ENCODE results near the gene ZNF444.

- TF ChIP-seq SP1 (IDR thresholded peaks at IDR 0.05) (no peak), CTCF (IDR thresholded peaks at IDR 0.05; ENCODE audit: low read depth, low read length, missing input control) (no peak), JUND (IDR thresholded peaks at IDR 0.05) (no peak), EGR1 (IDR thresholded peaks at IDR 0.05; ENCODE audit: low read depth in 2 of 2) (no peak), TAF1 (conservative IDR thresholded peaks at IDR 0.05) (no peak), RAD21 (IDR thresholded peaks at IDR 0.05) (no peak), ATF3 (IDR thresholded peaks at IDR 0.05) (no peak), FOXA2 (IDR thresholded peaks at IDR 0.05) (no peak), MAX (IDR thresholded peaks at IDR 0.05) (no peak), YY1 (IDR thresholded peaks at IDR 0.05) (no peak), REST (IDR thresholded peaks at IDR 0.05) (no peak)
Measured at GRCh38 chr19:56097306-56097705, 43.8 kb upstream of the ZNF444 start.
